ENCODE measurements around the gene FARP1. TPM values are rescaled to one million over a fixed set of nuclear protein-coding genes. Genes with fewer than 3 reads are reported as not detected.

FARP1 gene
- total and polyA plus RNA-seq, 10 of the 15 experiments (the other 5 are each of a cell fraction or from before 2014, with no cell fraction given) = 0.17 to 6.9 (median 0.68) TPM

DNA sequence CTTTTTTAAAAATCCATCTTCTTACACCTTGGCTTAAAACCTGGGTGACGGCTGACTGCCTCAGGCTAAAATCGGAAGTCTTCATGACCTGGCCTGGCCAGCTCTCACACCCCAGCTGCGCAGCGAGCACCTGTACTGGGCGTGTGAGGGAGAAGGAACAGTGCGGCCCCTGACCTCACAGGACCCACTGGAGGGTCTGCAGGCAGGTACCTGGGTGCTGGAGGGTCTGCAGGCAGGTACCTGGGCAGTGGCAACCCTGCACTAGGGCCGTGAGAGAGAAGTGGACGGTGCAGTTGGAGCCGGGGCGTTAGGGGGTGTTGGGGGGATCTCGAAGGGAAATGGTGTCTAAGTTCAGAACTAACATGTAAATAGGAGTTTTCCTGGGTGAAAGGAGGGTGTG is 289.7 kb downstream of the FARP1 start:
- POLR2A ChIA-PET = no interaction called here
- Histone ChIP-seq H3K27ac (ENCODE audit: control insufficient read depth, insufficient read depth) (no peak overlapping the region), H3K79me2 (ENCODE audit: control insufficient read depth, insufficient read depth, low read length) (no peaks in the 10 kb centered on the region), H3K4me3 (no peak overlapping the region), H3K36me3 (ENCODE audit: control insufficient read depth in 2 of 2, insufficient read depth in 2 of 2, low read length in 1 of 2) (no peaks in the 10 kb centered on the region), H3K9me3 (replicated peaks; ENCODE audit: control insufficient read depth, insufficient read depth, low read length) (no peaks in the 10 kb centered on the region), H3K27me3 (replicated peaks in 1 of 2; ENCODE audit: control insufficient read depth in 2 of 2, insufficient read depth in 2 of 2, low read length in 1 of 2) (no peaks in the 10 kb centered on the region; a peak in 1 of 4 replicates), H3K4me2 (ENCODE audit: control insufficient read depth, insufficient read depth) (no peak overlapping the region), H3K4me1 (ENCODE audit: control insufficient read depth, insufficient read depth, low read length) (no peaks in the 10 kb centered on the region), H4K20me1 (ENCODE audit: control insufficient read depth, insufficient read depth) (no peaks in the 10 kb centered on the region), H3K9ac (ENCODE audit: control insufficient read depth, insufficient read depth, low read length) (no peak overlapping the region), H2AFZ (ENCODE audit: control insufficient read depth, low read depth, low read length) (no peak overlapping the region)
- RAD21 ChIA-PET (ENCODE audit: unreplicated experiment) = no interaction called here
- intact Hi-C loops (cut with micrococcal nuclease; ENCODE audit: unreplicated experiment) = loop anchor here (5.0 kb wide), 1 partner anchor 575 kb away; no protein-coding TSS in a partner anchor
- SMC1A ChIA-PET (ENCODE audit: uncharacterized antibody, unreplicated experiment) = interaction anchor here (1.1 kb wide), 1 partner anchor 238 kb away, joined by 3 read pairs; no protein-coding TSS in a partner anchor
- TF ChIP-seq, protein P1, sequence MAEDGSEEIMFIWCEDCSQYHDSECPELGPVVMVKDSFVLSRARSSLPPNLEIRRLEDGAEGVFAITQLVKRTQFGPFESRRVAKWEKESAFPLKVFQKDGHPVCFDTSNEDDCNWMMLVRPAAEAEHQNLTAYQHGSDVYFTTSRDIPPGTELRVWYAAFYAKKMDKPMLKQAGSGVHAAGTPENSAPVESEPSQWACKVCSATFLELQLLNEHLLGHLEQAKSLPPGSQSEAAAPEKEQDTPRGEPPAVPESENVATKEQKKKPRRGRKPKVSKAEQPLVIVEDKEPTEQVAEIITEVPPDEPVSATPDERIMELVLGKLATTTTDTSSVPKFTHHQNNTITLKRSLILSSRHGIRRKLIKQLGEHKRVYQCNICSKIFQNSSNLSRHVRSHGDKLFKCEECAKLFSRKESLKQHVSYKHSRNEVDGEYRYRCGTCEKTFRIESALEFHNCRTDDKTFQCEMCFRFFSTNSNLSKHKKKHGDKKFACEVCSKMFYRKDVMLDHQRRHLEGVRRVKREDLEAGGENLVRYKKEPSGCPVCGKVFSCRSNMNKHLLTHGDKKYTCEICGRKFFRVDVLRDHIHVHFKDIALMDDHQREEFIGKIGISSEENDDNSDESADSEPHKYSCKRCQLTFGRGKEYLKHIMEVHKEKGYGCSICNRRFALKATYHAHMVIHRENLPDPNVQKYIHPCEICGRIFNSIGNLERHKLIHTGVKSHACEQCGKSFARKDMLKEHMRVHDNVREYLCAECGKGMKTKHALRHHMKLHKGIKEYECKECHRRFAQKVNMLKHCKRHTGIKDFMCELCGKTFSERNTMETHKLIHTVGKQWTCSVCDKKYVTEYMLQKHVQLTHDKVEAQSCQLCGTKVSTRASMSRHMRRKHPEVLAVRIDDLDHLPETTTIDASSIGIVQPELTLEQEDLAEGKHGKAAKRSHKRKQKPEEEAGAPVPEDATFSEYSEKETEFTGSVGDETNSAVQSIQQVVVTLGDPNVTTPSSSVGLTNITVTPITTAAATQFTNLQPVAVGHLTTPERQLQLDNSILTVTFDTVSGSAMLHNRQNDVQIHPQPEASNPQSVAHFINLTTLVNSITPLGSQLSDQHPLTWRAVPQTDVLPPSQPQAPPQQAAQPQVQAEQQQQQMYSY (CRISPR knock-in tag; IDR thresholded peaks at IDR 0.05) = no peak
- TF ChIP-seq, protein P2, sequence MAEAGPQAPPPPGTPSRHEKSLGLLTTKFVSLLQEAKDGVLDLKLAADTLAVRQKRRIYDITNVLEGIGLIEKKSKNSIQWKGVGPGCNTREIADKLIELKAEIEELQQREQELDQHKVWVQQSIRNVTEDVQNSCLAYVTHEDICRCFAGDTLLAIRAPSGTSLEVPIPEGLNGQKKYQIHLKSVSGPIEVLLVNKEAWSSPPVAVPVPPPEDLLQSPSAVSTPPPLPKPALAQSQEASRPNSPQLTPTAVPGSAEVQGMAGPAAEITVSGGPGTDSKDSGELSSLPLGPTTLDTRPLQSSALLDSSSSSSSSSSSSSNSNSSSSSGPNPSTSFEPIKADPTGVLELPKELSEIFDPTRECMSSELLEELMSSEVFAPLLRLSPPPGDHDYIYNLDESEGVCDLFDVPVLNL (IDR thresholded peaks at IDR 0.05; ENCODE audit: low read depth, low read length) = no peak
- TF ChIP-seq ZNF24 (IDR thresholded peaks at IDR 0.05) (no peak), GATAD2B (conservative IDR thresholded peaks at IDR 0.05; ENCODE audit: low read depth) (no peak)
- TF ChIP-seq, protein P3, sequence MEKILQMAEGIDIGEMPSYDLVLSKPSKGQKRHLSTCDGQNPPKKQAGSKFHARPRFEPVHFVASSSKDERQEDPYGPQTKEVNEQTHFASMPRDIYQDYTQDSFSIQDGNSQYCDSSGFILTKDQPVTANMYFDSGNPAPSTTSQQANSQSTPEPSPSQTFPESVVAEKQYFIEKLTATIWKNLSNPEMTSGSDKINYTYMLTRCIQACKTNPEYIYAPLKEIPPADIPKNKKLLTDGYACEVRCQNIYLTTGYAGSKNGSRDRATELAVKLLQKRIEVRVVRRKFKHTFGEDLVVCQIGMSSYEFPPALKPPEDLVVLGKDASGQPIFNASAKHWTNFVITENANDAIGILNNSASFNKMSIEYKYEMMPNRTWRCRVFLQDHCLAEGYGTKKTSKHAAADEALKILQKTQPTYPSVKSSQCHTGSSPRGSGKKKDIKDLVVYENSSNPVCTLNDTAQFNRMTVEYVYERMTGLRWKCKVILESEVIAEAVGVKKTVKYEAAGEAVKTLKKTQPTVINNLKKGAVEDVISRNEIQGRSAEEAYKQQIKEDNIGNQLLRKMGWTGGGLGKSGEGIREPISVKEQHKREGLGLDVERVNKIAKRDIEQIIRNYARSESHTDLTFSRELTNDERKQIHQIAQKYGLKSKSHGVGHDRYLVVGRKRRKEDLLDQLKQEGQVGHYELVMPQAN (conservative IDR thresholded peaks at IDR 0.05) = no peak
- in situ Hi-C loops (cut with MboI) = no loop called here
- CTCF ChIA-PET = no interaction called here
- BruUV-seq (replicated peaks) = no TSS peak
- DNase-seq (ENCODE audit: low read depth, low spot score) = no peak
- FAIRE-seq = no peak
- 34% methylated on average over 11 of the region's 11 CpGs for WGBS (ENCODE audit: insufficient coverage, insufficient replicate concordance, low lambda C conversion rate, missing lambda C conversion rate)
- no peak for ATAC-seq
